WTC11 (cell line): ENCODE measurements around the gene ABCA1. TPM values are rescaled to one million over a fixed set of nuclear protein-coding genes. Genes with fewer than 3 reads are reported as not detected.

Experiments
- ATAC-seq: fragments of 200-7000 bp; cut with Tn5 transposase; 2 replicates; pipeline ENCODE4 v1.10.0; 2021; ENCODE audit warnings: mild to moderate bottlenecking, moderate library complexity
- CTCF ChIA-PET: fragments of 300-600 bp; sonication (Branson Sonifier 250); formaldehyde crosslinking; loops from one replicate; lab custom pipeline; 2021; ENCODE audit warnings: antibody characterized with exemption; lab: Charles Lee
- POLR2A ChIA-PET: fragments of 350-600 bp; sonication (Branson Sonifier 250); formaldehyde crosslinking; loops from one replicate; lab custom pipeline; 2021; ENCODE audit warnings: antibody characterized with exemption; lab: Charles Lee
- DNase-seq: peaks from one replicate; pipeline ENCODE4 v3.0.0; 2021; ENCODE audit warnings: low spot score
- H3K27ac Mint-ChIP-seq: 2 replicates; pipeline ENCODE4 v1.8.0; 2021; ENCODE audit warnings: mixed read lengths
- H3K27me3 Mint-ChIP-seq: 2 replicates; pipeline ENCODE4 v1.8.0; 2021; ENCODE audit warnings: low read depth, mild to moderate bottlenecking, moderate library complexity, mixed read lengths
- H3K36me3 Mint-ChIP-seq: 2 replicates; pipeline ENCODE4 v1.8.0; 2021; ENCODE audit warnings: mixed read lengths
- H3K4me1 Mint-ChIP-seq: 2 replicates; pipeline ENCODE4 v1.8.0; 2022; ENCODE audit warnings: mixed read lengths
- H3K4me3 Mint-ChIP-seq: 2 replicates; pipeline ENCODE4 v1.8.0; 2021; ENCODE audit warnings: mild to moderate bottlenecking, moderate library complexity, mixed read lengths
- H3K9me3 Mint-ChIP-seq: 2 replicates; pipeline ENCODE4 v1.8.0; 2021; ENCODE audit warnings: mixed read lengths
- ELF4 ChIP-seq: sonication (generic); formaldehyde crosslinking; IDR thresholded peaks from 2 replicates; pipeline ENCODE4 v1.8.1; 2022; ENCODE audit warnings: low read depth, mild to moderate bottlenecking, moderate library complexity, missing genetic modification reagents
- EMX1 ChIP-seq: fragments of 250-450 bp; sonication (Bioruptor Pico); IDR thresholded peaks from 2 replicates; pipeline ENCODE4 v1.8.0; 2021; ENCODE audit warnings: mild to moderate bottlenecking
- FOXP1 ChIP-seq: sonication (generic); formaldehyde crosslinking; IDR thresholded peaks from 2 replicates; pipeline ENCODE4 v1.8.0; 2022; ENCODE audit warnings: missing genetic modification reagents, mild to moderate bottlenecking, moderate library complexity, borderline replicate concordance
- GTF2I ChIP-seq: fragments of 250-450 bp; sonication (Bioruptor Pico); conservative IDR thresholded peaks from 2 replicates; pipeline ENCODE4 v1.4.0; 2021; ENCODE audit warnings: mild to moderate bottlenecking
- HMGA2 ChIP-seq: fragments of 250-450 bp; sonication (Bioruptor Pico); IDR thresholded peaks from 2 replicates; pipeline ENCODE4 v1.4.0; 2021; ENCODE audit warnings: mild to moderate bottlenecking, moderate library complexity
- NR3C1 ChIP-seq: sonication (generic); formaldehyde crosslinking; conservative IDR thresholded peaks from 2 replicates; pipeline ENCODE4 v1.8.1; 2023; ENCODE audit warnings: low read depth, mild to moderate bottlenecking, missing genetic modification reagents
- ZNF138 ChIP-seq: sonication (generic); formaldehyde crosslinking; conservative IDR thresholded peaks from 2 replicates; pipeline ENCODE4 v1.8.1; 2022; ENCODE audit warnings: mild to moderate bottlenecking, moderate library complexity, missing genetic modification reagents
- ZNF263 ChIP-seq: sonication (generic); formaldehyde crosslinking; IDR thresholded peaks from 2 replicates; pipeline ENCODE4 v1.8.1; 2022; ENCODE audit warnings: low read depth, mild to moderate bottlenecking, moderate library complexity, missing genetic modification reagents
- ZNF317 ChIP-seq: sonication (generic); formaldehyde crosslinking; IDR thresholded peaks from 2 replicates; pipeline ENCODE4 v1.8.1; 2023; ENCODE audit warnings: low read depth, mild to moderate bottlenecking, moderate library complexity, missing genetic modification reagents, borderline replicate concordance
- ZNF396 ChIP-seq: fragments of 250-450 bp; sonication (Bioruptor Pico); IDR thresholded peaks from 2 replicates; pipeline ENCODE4 v1.8.0; 2021; ENCODE audit warnings: mild to moderate bottlenecking, moderate library complexity, borderline replicate concordance
- ZNF423 ChIP-seq: fragments of 250-450 bp; sonication (Bioruptor Pico); IDR thresholded peaks from 2 replicates; pipeline ENCODE4 v2.1.2; 2022; ENCODE audit warnings: mild to moderate bottlenecking, moderate library complexity
- ZNF671 ChIP-seq: fragments of 250-450 bp; sonication (Bioruptor Pico); IDR thresholded peaks from 2 replicates; pipeline ENCODE4 v1.8.0; 2021; ENCODE audit warnings: mild to moderate bottlenecking
- total RNA-seq: library from RNA; stranded (reverse); gene quantifications from 3 replicates; pipeline ENCODE4 v1.2.3, GENCODE V29; 2021
- TF ChIP-seq, protein P1 (sequence below): sonication (generic); formaldehyde crosslinking; IDR thresholded peaks from 2 replicates; pipeline ENCODE4 v1.8.1; 2022; ENCODE audit warnings: mild to moderate bottlenecking, moderate library complexity, missing genetic modification reagents
- TF ChIP-seq, protein P2 (sequence below): sonication (generic); formaldehyde crosslinking; IDR thresholded peaks from 2 replicates; pipeline ENCODE4 v1.8.0; 2022; ENCODE audit warnings: missing genetic modification reagents
- TF ChIP-seq, protein P3 (sequence below): sonication (generic); formaldehyde crosslinking; IDR thresholded peaks from 2 replicates; pipeline ENCODE4 v1.8.0; 2022; ENCODE audit warnings: mild to moderate bottlenecking, missing genetic modification reagents
- TF ChIP-seq, protein P4 (sequence below): sonication (generic); formaldehyde crosslinking; IDR thresholded peaks from 2 replicates; pipeline ENCODE4 v1.8.0; 2023; ENCODE audit warnings: missing genetic modification reagents
- TF ChIP-seq, protein P5 (sequence below): sonication (generic); formaldehyde crosslinking; conservative IDR thresholded peaks from 2 replicates; pipeline ENCODE4 v1.8.1; 2023; ENCODE audit warnings: mild to moderate bottlenecking, low read depth, missing genetic modification reagents, moderate library complexity
- TF ChIP-seq, protein P6 (sequence below): sonication (generic); formaldehyde crosslinking; IDR thresholded peaks from 2 replicates; pipeline ENCODE4 v1.8.1; 2023; ENCODE audit warnings: mild to moderate bottlenecking, missing genetic modification reagents, moderate library complexity
- TF ChIP-seq, protein P7 (sequence below): fragments of 200-600 bp; IDR thresholded peaks from 2 replicates; pipeline ENCODE4 v1.8.0; 2022; ENCODE audit warnings: antibody characterized with exemption

ABCA1 gene
- total RNA-seq, 1 experiment from 2014 or later: 7.8 TPM

DNA sequence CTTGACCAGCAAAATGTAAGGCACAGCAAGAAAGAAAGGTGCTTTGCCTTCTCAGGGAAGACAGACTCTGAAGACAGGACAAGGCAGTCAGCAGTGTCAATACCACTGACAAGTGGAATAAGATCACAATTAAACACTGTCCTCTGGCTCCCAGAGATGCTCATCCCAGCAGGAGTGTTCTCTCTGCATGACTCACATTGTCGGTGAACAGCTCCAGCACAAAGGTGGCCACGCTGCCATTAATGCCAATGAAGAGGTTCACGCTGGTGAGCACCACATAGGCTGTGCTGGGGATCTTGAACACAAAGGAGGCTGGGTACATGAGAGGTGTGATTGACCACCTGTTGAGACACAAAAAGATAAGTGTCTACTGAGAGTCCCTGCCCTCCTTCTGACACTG, 132.1 kb downstream of the ABCA1 start:
- ATAC-seq (no peak), DNase-seq (no peak)
- no peaks in the 10 kb centered on the region for H3K9me3 Mint-ChIP-seq
- no peaks in the 10 kb centered on the region for H3K4me1 Mint-ChIP-seq
- no peak overlapping the region for H3K4me3 Mint-ChIP-seq
- TF ChIP-seq, protein P1, sequence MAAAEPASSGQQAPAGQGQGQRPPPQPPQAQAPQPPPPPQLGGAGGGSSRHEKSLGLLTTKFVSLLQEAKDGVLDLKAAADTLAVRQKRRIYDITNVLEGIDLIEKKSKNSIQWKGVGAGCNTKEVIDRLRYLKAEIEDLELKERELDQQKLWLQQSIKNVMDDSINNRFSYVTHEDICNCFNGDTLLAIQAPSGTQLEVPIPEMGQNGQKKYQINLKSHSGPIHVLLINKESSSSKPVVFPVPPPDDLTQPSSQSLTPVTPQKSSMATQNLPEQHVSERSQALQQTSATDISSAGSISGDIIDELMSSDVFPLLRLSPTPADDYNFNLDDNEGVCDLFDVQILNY (CRISPR knock-in tag): no peak
- TF ChIP-seq ZNF423 (CRISPR knock-in tag) (no peak), ELF4 (CRISPR knock-in tag) (no peak), ZNF317 (CRISPR knock-in tag) (no peak), NR3C1 (no peak)
- TF ChIP-seq, protein P2, sequence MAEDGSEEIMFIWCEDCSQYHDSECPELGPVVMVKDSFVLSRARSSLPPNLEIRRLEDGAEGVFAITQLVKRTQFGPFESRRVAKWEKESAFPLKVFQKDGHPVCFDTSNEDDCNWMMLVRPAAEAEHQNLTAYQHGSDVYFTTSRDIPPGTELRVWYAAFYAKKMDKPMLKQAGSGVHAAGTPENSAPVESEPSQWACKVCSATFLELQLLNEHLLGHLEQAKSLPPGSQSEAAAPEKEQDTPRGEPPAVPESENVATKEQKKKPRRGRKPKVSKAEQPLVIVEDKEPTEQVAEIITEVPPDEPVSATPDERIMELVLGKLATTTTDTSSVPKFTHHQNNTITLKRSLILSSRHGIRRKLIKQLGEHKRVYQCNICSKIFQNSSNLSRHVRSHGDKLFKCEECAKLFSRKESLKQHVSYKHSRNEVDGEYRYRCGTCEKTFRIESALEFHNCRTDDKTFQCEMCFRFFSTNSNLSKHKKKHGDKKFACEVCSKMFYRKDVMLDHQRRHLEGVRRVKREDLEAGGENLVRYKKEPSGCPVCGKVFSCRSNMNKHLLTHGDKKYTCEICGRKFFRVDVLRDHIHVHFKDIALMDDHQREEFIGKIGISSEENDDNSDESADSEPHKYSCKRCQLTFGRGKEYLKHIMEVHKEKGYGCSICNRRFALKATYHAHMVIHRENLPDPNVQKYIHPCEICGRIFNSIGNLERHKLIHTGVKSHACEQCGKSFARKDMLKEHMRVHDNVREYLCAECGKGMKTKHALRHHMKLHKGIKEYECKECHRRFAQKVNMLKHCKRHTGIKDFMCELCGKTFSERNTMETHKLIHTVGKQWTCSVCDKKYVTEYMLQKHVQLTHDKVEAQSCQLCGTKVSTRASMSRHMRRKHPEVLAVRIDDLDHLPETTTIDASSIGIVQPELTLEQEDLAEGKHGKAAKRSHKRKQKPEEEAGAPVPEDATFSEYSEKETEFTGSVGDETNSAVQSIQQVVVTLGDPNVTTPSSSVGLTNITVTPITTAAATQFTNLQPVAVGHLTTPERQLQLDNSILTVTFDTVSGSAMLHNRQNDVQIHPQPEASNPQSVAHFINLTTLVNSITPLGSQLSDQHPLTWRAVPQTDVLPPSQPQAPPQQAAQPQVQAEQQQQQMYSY: no peak
- TF ChIP-seq, protein P3, sequence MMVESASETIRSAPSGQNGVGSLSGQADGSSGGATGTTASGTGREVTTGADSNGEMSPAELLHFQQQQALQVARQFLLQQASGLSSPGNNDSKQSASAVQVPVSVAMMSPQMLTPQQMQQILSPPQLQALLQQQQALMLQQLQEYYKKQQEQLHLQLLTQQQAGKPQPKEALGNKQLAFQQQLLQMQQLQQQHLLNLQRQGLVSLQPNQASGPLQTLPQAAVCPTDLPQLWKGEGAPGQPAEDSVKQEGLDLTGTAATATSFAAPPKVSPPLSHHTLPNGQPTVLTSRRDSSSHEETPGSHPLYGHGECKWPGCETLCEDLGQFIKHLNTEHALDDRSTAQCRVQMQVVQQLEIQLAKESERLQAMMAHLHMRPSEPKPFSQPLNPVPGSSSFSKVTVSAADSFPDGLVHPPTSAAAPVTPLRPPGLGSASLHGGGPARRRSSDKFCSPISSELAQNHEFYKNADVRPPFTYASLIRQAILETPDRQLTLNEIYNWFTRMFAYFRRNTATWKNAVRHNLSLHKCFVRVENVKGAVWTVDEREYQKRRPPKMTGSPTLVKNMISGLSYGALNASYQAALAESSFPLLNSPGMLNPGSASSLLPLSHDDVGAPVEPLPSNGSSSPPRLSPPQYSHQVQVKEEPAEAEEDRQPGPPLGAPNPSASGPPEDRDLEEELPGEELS (CRISPR knock-in tag): no peak
- TF ChIP-seq, protein P4, sequence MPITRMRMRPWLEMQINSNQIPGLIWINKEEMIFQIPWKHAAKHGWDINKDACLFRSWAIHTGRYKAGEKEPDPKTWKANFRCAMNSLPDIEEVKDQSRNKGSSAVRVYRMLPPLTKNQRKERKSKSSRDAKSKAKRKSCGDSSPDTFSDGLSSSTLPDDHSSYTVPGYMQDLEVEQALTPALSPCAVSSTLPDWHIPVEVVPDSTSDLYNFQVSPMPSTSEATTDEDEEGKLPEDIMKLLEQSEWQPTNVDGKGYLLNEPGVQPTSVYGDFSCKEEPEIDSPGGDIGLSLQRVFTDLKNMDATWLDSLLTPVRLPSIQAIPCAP (CRISPR knock-in tag): no peak
- TF ChIP-seq, protein P5, sequence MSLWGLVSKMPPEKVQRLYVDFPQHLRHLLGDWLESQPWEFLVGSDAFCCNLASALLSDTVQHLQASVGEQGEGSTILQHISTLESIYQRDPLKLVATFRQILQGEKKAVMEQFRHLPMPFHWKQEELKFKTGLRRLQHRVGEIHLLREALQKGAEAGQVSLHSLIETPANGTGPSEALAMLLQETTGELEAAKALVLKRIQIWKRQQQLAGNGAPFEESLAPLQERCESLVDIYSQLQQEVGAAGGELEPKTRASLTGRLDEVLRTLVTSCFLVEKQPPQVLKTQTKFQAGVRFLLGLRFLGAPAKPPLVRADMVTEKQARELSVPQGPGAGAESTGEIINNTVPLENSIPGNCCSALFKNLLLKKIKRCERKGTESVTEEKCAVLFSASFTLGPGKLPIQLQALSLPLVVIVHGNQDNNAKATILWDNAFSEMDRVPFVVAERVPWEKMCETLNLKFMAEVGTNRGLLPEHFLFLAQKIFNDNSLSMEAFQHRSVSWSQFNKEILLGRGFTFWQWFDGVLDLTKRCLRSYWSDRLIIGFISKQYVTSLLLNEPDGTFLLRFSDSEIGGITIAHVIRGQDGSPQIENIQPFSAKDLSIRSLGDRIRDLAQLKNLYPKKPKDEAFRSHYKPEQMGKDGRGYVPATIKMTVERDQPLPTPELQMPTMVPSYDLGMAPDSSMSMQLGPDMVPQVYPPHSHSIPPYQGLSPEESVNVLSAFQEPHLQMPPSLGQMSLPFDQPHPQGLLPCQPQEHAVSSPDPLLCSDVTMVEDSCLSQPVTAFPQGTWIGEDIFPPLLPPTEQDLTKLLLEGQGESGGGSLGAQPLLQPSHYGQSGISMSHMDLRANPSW (CRISPR knock-in tag): no peak
- TF ChIP-seq, protein P6, sequence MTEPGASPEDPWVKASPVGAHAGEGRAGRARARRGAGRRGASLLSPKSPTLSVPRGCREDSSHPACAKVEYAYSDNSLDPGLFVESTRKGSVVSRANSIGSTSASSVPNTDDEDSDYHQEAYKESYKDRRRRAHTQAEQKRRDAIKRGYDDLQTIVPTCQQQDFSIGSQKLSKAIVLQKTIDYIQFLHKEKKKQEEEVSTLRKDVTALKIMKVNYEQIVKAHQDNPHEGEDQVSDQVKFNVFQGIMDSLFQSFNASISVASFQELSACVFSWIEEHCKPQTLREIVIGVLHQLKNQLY (CRISPR knock-in tag): no peak
- peaks cover 12% of the 10 kb centered on the region; the same call in 1 of the 2 replicates for H3K36me3 Mint-ChIP-seq
- CTCF ChIA-PET: no interaction called here
- POLR2A ChIA-PET: no interaction called here
- no peaks in the 10 kb centered on the region for H3K27me3 Mint-ChIP-seq
- no peak overlapping the region for H3K27ac Mint-ChIP-seq

DNA sequence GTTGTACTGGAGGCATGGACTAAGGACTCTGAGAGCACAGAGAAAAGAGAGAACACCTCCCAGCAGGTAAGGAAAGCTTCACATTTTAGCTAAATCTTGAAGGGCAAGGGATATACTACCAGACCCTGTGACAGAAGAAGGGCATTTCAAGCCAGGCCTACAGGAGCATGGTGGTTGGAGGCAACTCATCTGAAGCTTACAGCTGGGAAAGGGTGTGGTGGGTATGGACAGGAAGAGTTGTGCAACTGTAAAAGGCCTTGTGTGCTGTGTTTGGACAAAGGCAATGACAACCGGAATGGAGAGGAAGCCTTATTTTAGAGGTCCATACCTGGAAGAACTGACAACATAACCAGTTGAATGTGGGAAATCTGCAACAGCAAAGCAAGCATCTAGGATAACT, 132.9 kb downstream of the ABCA1 start:
- DNase-seq (no peak), ATAC-seq (no peak)
- Mint-ChIP-seq H3K27me3 (no peaks in the 10 kb centered on the region), H3K9me3 (no peaks in the 10 kb centered on the region), H3K4me3 (no peak overlapping the region), H3K36me3 (peaks cover 12% of the 10 kb centered on the region; the same call in 1 of the 2 replicates), H3K27ac (no peak overlapping the region), H3K4me1 (no peaks in the 10 kb centered on the region)
- POLR2A ChIA-PET: no interaction called here
- CTCF ChIA-PET: no interaction called here
- TF ChIP-seq ZNF138 (CRISPR knock-in tag): no peak
- no peak for TF ChIP-seq ZNF396
- TF ChIP-seq FOXP1 (CRISPR knock-in tag): no peak
- no peak for TF ChIP-seq ELF4 (CRISPR knock-in tag)
- TF ChIP-seq EMX1 (CRISPR knock-in tag): no peak
- TF ChIP-seq, protein P7, sequence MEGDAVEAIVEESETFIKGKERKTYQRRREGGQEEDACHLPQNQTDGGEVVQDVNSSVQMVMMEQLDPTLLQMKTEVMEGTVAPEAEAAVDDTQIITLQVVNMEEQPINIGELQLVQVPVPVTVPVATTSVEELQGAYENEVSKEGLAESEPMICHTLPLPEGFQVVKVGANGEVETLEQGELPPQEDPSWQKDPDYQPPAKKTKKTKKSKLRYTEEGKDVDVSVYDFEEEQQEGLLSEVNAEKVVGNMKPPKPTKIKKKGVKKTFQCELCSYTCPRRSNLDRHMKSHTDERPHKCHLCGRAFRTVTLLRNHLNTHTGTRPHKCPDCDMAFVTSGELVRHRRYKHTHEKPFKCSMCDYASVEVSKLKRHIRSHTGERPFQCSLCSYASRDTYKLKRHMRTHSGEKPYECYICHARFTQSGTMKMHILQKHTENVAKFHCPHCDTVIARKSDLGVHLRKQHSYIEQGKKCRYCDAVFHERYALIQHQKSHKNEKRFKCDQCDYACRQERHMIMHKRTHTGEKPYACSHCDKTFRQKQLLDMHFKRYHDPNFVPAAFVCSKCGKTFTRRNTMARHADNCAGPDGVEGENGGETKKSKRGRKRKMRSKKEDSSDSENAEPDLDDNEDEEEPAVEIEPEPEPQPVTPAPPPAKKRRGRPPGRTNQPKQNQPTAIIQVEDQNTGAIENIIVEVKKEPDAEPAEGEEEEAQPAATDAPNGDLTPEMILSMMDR: no peak
- no peak for TF ChIP-seq ZNF671 (CRISPR knock-in tag)
- no peak for TF ChIP-seq HMGA2 (CRISPR knock-in tag)
- no peak for TF ChIP-seq ZNF263 (CRISPR knock-in tag)
- TF ChIP-seq, protein P5 (CRISPR knock-in tag): no peak
- no peak for TF ChIP-seq GTF2I (CRISPR knock-in tag)
